Fibroblast of lung (primary cell): ENCODE results near the gene GSG1L2.

ENCODE experiments used
- EZH2 ChIP-seq: IDR thresholded peaks from 2 replicates; pipeline ENCODE4 v1.5.1; 2012; ENCODE audit warnings: low read length, control low read depth, mild to moderate bottlenecking; ENCODE audit errors: missing control alignments
- TF ChIP-seq, protein P1 (sequence below), 2 donors: IDR thresholded peaks in 1 of 2; conservative IDR thresholded peaks in 1 of 2; 1 replicate in 1 of 2; 2 replicates in 1 of 2; pipeline ENCODE4 v1.5.1; 2011 to 2012; ENCODE audit warnings: low read length in 2 of 2, control low read depth in 1 of 2, inconsistent platforms in 1 of 2, low read depth in 1 of 2, mild to moderate bottlenecking in 1 of 2

GRCh38 chr17:9821921-9822320 is at the start of gene GSG1L2:
- TF ChIP-seq, protein P1, sequence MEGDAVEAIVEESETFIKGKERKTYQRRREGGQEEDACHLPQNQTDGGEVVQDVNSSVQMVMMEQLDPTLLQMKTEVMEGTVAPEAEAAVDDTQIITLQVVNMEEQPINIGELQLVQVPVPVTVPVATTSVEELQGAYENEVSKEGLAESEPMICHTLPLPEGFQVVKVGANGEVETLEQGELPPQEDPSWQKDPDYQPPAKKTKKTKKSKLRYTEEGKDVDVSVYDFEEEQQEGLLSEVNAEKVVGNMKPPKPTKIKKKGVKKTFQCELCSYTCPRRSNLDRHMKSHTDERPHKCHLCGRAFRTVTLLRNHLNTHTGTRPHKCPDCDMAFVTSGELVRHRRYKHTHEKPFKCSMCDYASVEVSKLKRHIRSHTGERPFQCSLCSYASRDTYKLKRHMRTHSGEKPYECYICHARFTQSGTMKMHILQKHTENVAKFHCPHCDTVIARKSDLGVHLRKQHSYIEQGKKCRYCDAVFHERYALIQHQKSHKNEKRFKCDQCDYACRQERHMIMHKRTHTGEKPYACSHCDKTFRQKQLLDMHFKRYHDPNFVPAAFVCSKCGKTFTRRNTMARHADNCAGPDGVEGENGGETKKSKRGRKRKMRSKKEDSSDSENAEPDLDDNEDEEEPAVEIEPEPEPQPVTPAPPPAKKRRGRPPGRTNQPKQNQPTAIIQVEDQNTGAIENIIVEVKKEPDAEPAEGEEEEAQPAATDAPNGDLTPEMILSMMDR (conservative IDR thresholded peaks at IDR 0.05 in 1 of 2, IDR thresholded peaks at IDR 0.05 in 1 of 2; ENCODE audit: low read depth in 1 of 2, low read length in 2 of 2) = no peak
- TF ChIP-seq EZH2 = no peak
